HepG2 (cell line): ENCODE results near the gene SALL4. TPM values are rescaled to one million over a fixed set of nuclear protein-coding genes. Genes with fewer than 3 reads are reported as not detected.
A peak's percentile ranks its signal among the peaks of the same experiment; 100 is the strongest.

Experiments used
- ARHGAP35 ChIP-seq: sonication (generic); formaldehyde crosslinking; IDR thresholded peaks from 2 replicates; pipeline ENCODE4 v1.9.0; 2022; ENCODE audit warnings: mild to moderate bottlenecking, inconsistent platforms, moderate library complexity, missing genetic modification reagents, borderline replicate concordance
- DBP ChIP-seq: sonication (generic); formaldehyde crosslinking; IDR thresholded peaks from 2 replicates; pipeline ENCODE4 v1.4.0; 2020; ENCODE audit warnings: missing genetic modification reagents; ENCODE audit errors: not compliant biosample characterization
- ERF ChIP-seq: IDR thresholded peaks from 2 replicates; pipeline ENCODE4 v1.6.1; 2018; ENCODE audit warnings: missing biosample characterization, missing genetic modification reagents
- HES4 ChIP-seq: sonication (generic); formaldehyde crosslinking; IDR thresholded peaks from 2 replicates; pipeline ENCODE4 v1.9.0; 2021; ENCODE audit warnings: mild to moderate bottlenecking, missing genetic modification reagents, borderline replicate concordance
- NRL ChIP-seq: sonication (generic); formaldehyde crosslinking; IDR thresholded peaks from 2 replicates; pipeline ENCODE4 v1.5.0; 2020; ENCODE audit warnings: missing genetic modification reagents, mild to moderate bottlenecking, moderate library complexity, borderline replicate concordance
- POLR2A ChIP-seq, 2 experiments: IDR thresholded peaks; 2 replicates each; pipeline ENCODE4 v1.6.1; 2011; ENCODE audit warnings: low read depth in 2 of 2, low read length in 2 of 2, mild to moderate bottlenecking in 1 of 2, moderate library complexity in 1 of 2; ENCODE audit not compliant: insufficient read depth in 1 of 2
- PREB ChIP-seq: sonication (generic); formaldehyde crosslinking; IDR thresholded peaks from 2 replicates; pipeline ENCODE4 v1.4.0; 2020; ENCODE audit warnings: missing genetic modification reagents
- RBFOX2 ChIP-seq: fragments of 200-400 bp; formaldehyde crosslinking; IDR thresholded peaks from 2 replicates; pipeline ENCODE4 v1.6.1; 2017; ENCODE audit warnings: low read depth, mild to moderate bottlenecking, low read length
- YY1 ChIP-seq: IDR thresholded peaks from 2 replicates; pipeline ENCODE4 v1.6.1; 2011; ENCODE audit warnings: low read length, low read depth, moderate library complexity, mild to moderate bottlenecking; ENCODE audit not compliant: insufficient read depth, insufficient replicate concordance
- ZC3H4 ChIP-seq: sonication (generic); formaldehyde crosslinking; IDR thresholded peaks from 2 replicates; pipeline ENCODE4 v1.4.0; 2020; ENCODE audit warnings: missing genetic modification reagents, borderline replicate concordance
- ZFY ChIP-seq: sonication (generic); formaldehyde crosslinking; IDR thresholded peaks from 2 replicates; pipeline ENCODE4 v1.4.0; 2020; ENCODE audit warnings: missing genetic modification reagents
- ZNF451 ChIP-seq: sonication (generic); formaldehyde crosslinking; IDR thresholded peaks from 2 replicates; pipeline ENCODE4 v1.5.0; 2020; ENCODE audit warnings: mild to moderate bottlenecking, missing genetic modification reagents
- ZNF503 ChIP-seq: sonication (generic); formaldehyde crosslinking; IDR thresholded peaks from 2 replicates; pipeline ENCODE4 v1.4.0; 2020; ENCODE audit warnings: missing genetic modification reagents
- ZNF639 ChIP-seq: conservative IDR thresholded peaks from 2 replicates; pipeline ENCODE4 v1.6.1; 2018; ENCODE audit warnings: missing genetic modification reagents
- ZNF687 ChIP-seq: sonication (generic); formaldehyde crosslinking; IDR thresholded peaks from 2 replicates; pipeline ENCODE4 v1.5.1; 2020; ENCODE audit warnings: mild to moderate bottlenecking, missing genetic modification reagents, moderate library complexity
- ZNF83 ChIP-seq: sonication (generic); formaldehyde crosslinking; IDR thresholded peaks from 2 replicates; pipeline ENCODE4 v1.4.0; 2020; ENCODE audit warnings: missing genetic modification reagents, mild to moderate bottlenecking, borderline replicate concordance
- ZNF850 ChIP-seq: sonication (generic); formaldehyde crosslinking; conservative IDR thresholded peaks from 2 replicates; pipeline ENCODE4 v1.9.0; 2021; ENCODE audit warnings: mild to moderate bottlenecking, missing genetic modification reagents
- polyA plus RNA-seq, 8 experiments: library from polyadenylated mRNA; depleted of rRNA in 3 of 8; stranded (reverse) in 7 of 8; unstranded in 1 of 8; fragments of >200 nt; fragmentation: Illumina TruSeq in 4 of 8; extraction: Trizol in 4 of 8; gene quantifications; 2 replicates each; pipeline versions ENCODE4 v1.2.1 to v1.2.3, GENCODE V29; 2011 to 2016; ENCODE audit warnings: low read depth in 4 of 8, missing spikeins in 1 of 8, mixed read lengths in 1 of 8; ENCODE audit not compliant: insufficient read depth in 1 of 8
- total RNA-seq, 5 experiments: library from RNA; depleted of rRNA; stranded (reverse); fragments of >200 nt; fragmentation: Illumina TruSeq; extraction: Trizol; gene quantifications; 2 replicates each; pipeline ENCODE4 v1.2.3, GENCODE V29; 2016; ENCODE audit warnings: low read depth in 1 of 5

The SALL4 gene
- total and polyA plus RNA-seq, 2 of the 13 experiments (the other 11 are each of a cell fraction or from before 2014, with no cell fraction given), result 0.33 to 1.8 TPM

- TF ChIP-seq DBP (CRISPR knock-in tag), result no peak
- TF ChIP-seq ZNF503 (CRISPR knock-in tag), result peak; percentile 57; the same call in 1 of the 2 replicates
- TF ChIP-seq ZC3H4 (CRISPR knock-in tag), result no peak
- peak; percentile 83 for TF ChIP-seq ZFY (CRISPR knock-in tag)
- no peak for TF ChIP-seq PREB (CRISPR knock-in tag)
- 0 out of 2 replicates have a peak, but pooled peaks have one; percentile 44 for TF ChIP-seq ZNF639 (CRISPR knock-in tag)
- 0 out of 2 replicates have a peak, but pooled peaks have one; percentile 11 for TF ChIP-seq NRL (CRISPR knock-in tag)
- TF ChIP-seq ARHGAP35 (CRISPR knock-in tag), result no peak
- TF ChIP-seq ZNF850 (CRISPR knock-in tag), result 0 out of 2 replicates have a peak, but pooled peaks have one; percentile 57
- peak; percentile 70 for TF ChIP-seq YY1
- no peak for TF ChIP-seq ZNF451 (CRISPR knock-in tag)
- TF ChIP-seq RBFOX2, result peak; percentile 35; the same call in 1 of the 2 replicates
- TF ChIP-seq HES4 (CRISPR knock-in tag), result peak; percentile 79; the same call in 1 of the 2 replicates
- no peak for TF ChIP-seq ERF (CRISPR knock-in tag)
- peak; percentile 8; the same call in 1 of the 2 replicates for TF ChIP-seq ZNF687 (CRISPR knock-in tag)
- TF ChIP-seq ZNF83 (CRISPR knock-in tag), result no peak
- no peak for TF ChIP-seq POLR2A (IDR thresholded peaks at IDR 0.05; ENCODE audit: insufficient read depth in 1 of 2, low read depth in 2 of 2, low read length in 2 of 2)
Observed at GRCh38 chr20:51767867-51768758, 34.2 kb downstream of the SALL4 start, which contains the start of gene ATP9A (continued).
